Loucy (cell line): ENCODE results near the gene FCAMR.

Experiments
- H2AFZ ChIP-seq: fragments of 200-600 bp; sonication (generic); 2 replicates; pipeline ENCODE4 v1.6.0; 2016; ENCODE audit warnings: antibody characterized with exemption, mild to moderate bottlenecking, low read length, moderate library complexity
- H3F3A ChIP-seq: fragments of 200-600 bp; 2 replicates; pipeline ENCODE4 v1.6.0; 2016; ENCODE audit warnings: antibody characterized with exemption, low read depth, mild to moderate bottlenecking
- H3K27me3 ChIP-seq: fragments of 200-600 bp; sonication (generic); 2 replicates; pipeline ENCODE4 v1.6.1; 2014; ENCODE audit warnings: low read length, mild to moderate bottlenecking; ENCODE audit not compliant: insufficient read depth, poor library complexity, severe bottlenecking
- H3K36me3 ChIP-seq: fragments of 200-600 bp; sonication (generic); 2 replicates; pipeline ENCODE4 v1.6.1; 2016; ENCODE audit warnings: low read length; ENCODE audit not compliant: insufficient read depth
- H3K4me1 ChIP-seq: fragments of 200-600 bp; sonication (generic); 2 replicates; pipeline ENCODE4 v1.5.1; 2014; ENCODE audit warnings: low read length, mild to moderate bottlenecking; ENCODE audit not compliant: insufficient read depth, poor library complexity, severe bottlenecking
- H3K4me2 ChIP-seq: fragments of 200-600 bp; sonication (generic); 2 replicates; pipeline ENCODE4 v1.6.0; 2014; ENCODE audit warnings: antibody characterized with exemption, low read length, low read depth, mild to moderate bottlenecking; ENCODE audit not compliant: poor library complexity, severe bottlenecking
- H3K4me3 ChIP-seq: fragments of 200-600 bp; sonication (generic); 2 replicates; pipeline ENCODE4 v1.5.1; 2014; ENCODE audit warnings: low read length, mild to moderate bottlenecking, mixed read lengths; ENCODE audit not compliant: poor library complexity, severe bottlenecking
- H3K79me2 ChIP-seq: fragments of 200-600 bp; sonication (generic); 2 replicates; pipeline ENCODE4 v1.6.1; 2014; ENCODE audit warnings: low read length; ENCODE audit not compliant: insufficient read depth
- H3K9ac ChIP-seq: fragments of 200-600 bp; sonication (generic); 2 replicates; pipeline ENCODE4 v1.6.0; 2014; ENCODE audit warnings: mild to moderate bottlenecking, low read depth, low read length, moderate library complexity; ENCODE audit not compliant: poor library complexity, severe bottlenecking
- H3K9me2 ChIP-seq: fragments of 200-600 bp; sonication (generic); replicated peaks from 2 replicates; pipeline ENCODE4 v1.6.1; 2016; ENCODE audit warnings: low read depth, low read length, mixed read lengths
- H3K9me3 ChIP-seq: fragments of 200-600 bp; sonication (generic); 2 replicates; pipeline ENCODE4 v1.6.1; 2014; ENCODE audit warnings: mild to moderate bottlenecking, antibody characterized with exemption, low read length, low read depth; ENCODE audit not compliant: insufficient read depth
- H4K20me1 ChIP-seq: fragments of 200-600 bp; sonication (generic); 2 replicates; pipeline ENCODE4 v1.6.0; 2014; ENCODE audit warnings: antibody characterized with exemption, low read length, mild to moderate bottlenecking; ENCODE audit not compliant: insufficient read depth, poor library complexity, severe bottlenecking
- CTCF ChIP-seq: fragments of 200-600 bp; sonication (generic); conservative IDR thresholded peaks from 2 replicates; pipeline ENCODE4 v1.5.1; 2014; ENCODE audit warnings: mild to moderate bottlenecking, antibody characterized with exemption, low read length
- EZH2phosphoT487 ChIP-seq: fragments of 200-600 bp; IDR thresholded peaks from 2 replicates; pipeline ENCODE4 v1.6.1; 2018; ENCODE audit warnings: antibody characterized with exemption, mild to moderate bottlenecking, moderate library complexity, borderline replicate concordance

FCAMR gene

GRCh38 chr1:206955476-206956451, 14.5 kb downstream of the FCAMR start:
- no peak overlapping the region for H3K4me2 ChIP-seq
- H3K4me3 ChIP-seq, result no peak overlapping the region
- no peaks in the 10 kb centered on the region for H3K27me3 ChIP-seq
- no peaks in the 10 kb centered on the region for H3K36me3 ChIP-seq
- H3F3A ChIP-seq, result no peaks in the 10 kb centered on the region
- no peak overlapping the region for H3K9ac ChIP-seq
- no peaks in the 10 kb centered on the region for H3K9me2 ChIP-seq
- H4K20me1 ChIP-seq, result no peaks in the 10 kb centered on the region
- H2AFZ ChIP-seq, result no peak overlapping the region
- TF ChIP-seq EZH2phosphoT487 (no peak), CTCF (no peak)
- H3K4me1 ChIP-seq, result no peaks in the 10 kb centered on the region
- H3K9me3 ChIP-seq, result no peaks in the 10 kb centered on the region
- H3K79me2 ChIP-seq, result no peaks in the 10 kb centered on the region

GRCh38 chr1:206954459-206955342, 15.6 kb downstream of the FCAMR start:
- H3K27me3 ChIP-seq, result no peaks in the 10 kb centered on the region
- no peaks in the 10 kb centered on the region for H3K9me3 ChIP-seq
- H3K4me2 ChIP-seq, result no peak overlapping the region
- H4K20me1 ChIP-seq, result no peaks in the 10 kb centered on the region
- no peaks in the 10 kb centered on the region for H3K36me3 ChIP-seq
- TF ChIP-seq EZH2phosphoT487, result no peak
- no peak for TF ChIP-seq CTCF
- no peaks in the 10 kb centered on the region for H3K4me1 ChIP-seq
- H2AFZ ChIP-seq, result no peak overlapping the region
- H3K9me2 ChIP-seq, result no peaks in the 10 kb centered on the region
- no peak overlapping the region for H3K4me3 ChIP-seq
- no peak overlapping the region for H3K9ac ChIP-seq
- no peaks in the 10 kb centered on the region for H3K79me2 ChIP-seq
- no peaks in the 10 kb centered on the region for H3F3A ChIP-seq

- Histone ChIP-seq H3F3A (no peaks in the 10 kb centered on the region), H3K36me3 (no peaks in the 10 kb centered on the region), H3K4me3 (no peak overlapping the region), H3K9me2 (no peaks in the 10 kb centered on the region), H3K79me2 (no peaks in the 10 kb centered on the region), H3K9ac (no peak overlapping the region), H4K20me1 (no peaks in the 10 kb centered on the region), H3K4me1 (no peaks in the 10 kb centered on the region), H3K27me3 (no peaks in the 10 kb centered on the region), H3K4me2 (no peak overlapping the region), H2AFZ (no peak overlapping the region), H3K9me3 (no peaks in the 10 kb centered on the region)
- TF ChIP-seq EZH2phosphoT487 (no peak), CTCF (no peak)
Measured at GRCh38 chr1:206953626-206954025, 16.6 kb downstream of the FCAMR start.
